LNCAP (cell line): ENCODE data around the gene TPCN2.

ENCODE experiments used
- CTCF ChIP-seq: fragments of 450-650 bp; IDR thresholded peaks from 2 replicates; pipeline ENCODE4 v1.5.1; 2017; ENCODE audit warnings: mild to moderate bottlenecking

TPCN2 gene

GRCh38 chr11:69073469-69073868 lies 24.7 kb downstream of the TPCN2 start:
- no peak for TF ChIP-seq CTCF

GRCh38 chr11:69074375-69075140 lies 25.8 kb downstream of the TPCN2 start:
- TF ChIP-seq CTCF = no peak

GRCh38 chr11:69075421-69076128 lies 26.8 kb downstream of the TPCN2 start:
- no peak for TF ChIP-seq CTCF

GRCh38 chr11:69076129-69076791 lies 27.5 kb downstream of the TPCN2 start:
- no peak for TF ChIP-seq CTCF

- TF ChIP-seq CTCF = no peak
Observed at GRCh38 chr11:69078508-69078907, 29.8 kb downstream of the TPCN2 start.

GRCh38 chr11:69078930-69079605 lies 30.3 kb downstream of the TPCN2 start:
- TF ChIP-seq CTCF = no peak

- TF ChIP-seq CTCF = no peak
Observed at GRCh38 chr11:69079661-69080256, 31.0 kb downstream of the TPCN2 start.
